Measurements from ENCODE around the gene ETV7.

DNA sequence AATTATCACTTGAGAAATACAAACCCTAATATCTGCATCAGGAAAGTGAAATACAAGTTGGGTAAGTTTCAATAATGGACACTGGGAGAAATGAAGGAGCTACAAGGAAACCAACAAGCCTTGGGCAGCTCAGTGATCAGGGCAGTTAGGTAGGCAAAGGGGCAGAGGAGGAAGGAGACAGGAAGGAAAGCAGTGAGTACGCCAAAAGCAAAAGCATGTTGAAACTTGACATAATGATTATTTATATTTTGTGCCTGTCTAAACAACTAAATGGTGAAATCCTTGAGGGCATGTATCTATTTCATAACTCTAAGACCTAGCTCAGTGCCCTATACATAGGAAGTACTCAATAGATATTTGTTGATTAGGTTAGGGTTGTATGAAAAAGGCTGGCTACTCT is 31.8 kb upstream of the ETV7 start:
- TF ChIP-seq POLR2AphosphoS5 (IDR thresholded peaks at IDR 0.05; ENCODE audit: low read depth, low read length) (no peak), POLR2A (IDR thresholded peaks at IDR 0.05; ENCODE audit: low read depth, low read length) (no peak)
